ENCODE data around the gene GPHN.
A peak's percentile ranks its signal among the peaks of the same experiment; 100 is the strongest.

The GPHN gene

DNA sequence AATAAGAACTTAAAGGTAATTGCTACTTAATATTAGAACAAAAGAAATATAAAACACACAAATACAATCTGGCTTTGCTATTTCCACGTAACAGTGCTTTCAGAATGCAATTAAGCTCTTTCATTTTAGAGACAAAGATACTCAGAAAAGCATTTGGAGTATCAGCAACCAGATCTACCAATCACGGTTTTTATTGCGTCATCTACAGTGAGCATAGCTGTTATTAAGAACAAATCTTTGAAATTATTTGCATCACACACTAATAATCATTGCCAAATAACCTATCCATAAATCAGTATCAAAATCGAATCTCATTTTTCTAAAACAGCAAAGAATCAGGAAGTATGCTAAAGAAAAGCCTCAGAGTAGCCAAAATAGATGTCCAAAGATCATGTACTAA lies 654.4 kb downstream of the GPHN start:
- DNase-seq (ENCODE audit: low read depth in 2 of 2), result no peak

DNA sequence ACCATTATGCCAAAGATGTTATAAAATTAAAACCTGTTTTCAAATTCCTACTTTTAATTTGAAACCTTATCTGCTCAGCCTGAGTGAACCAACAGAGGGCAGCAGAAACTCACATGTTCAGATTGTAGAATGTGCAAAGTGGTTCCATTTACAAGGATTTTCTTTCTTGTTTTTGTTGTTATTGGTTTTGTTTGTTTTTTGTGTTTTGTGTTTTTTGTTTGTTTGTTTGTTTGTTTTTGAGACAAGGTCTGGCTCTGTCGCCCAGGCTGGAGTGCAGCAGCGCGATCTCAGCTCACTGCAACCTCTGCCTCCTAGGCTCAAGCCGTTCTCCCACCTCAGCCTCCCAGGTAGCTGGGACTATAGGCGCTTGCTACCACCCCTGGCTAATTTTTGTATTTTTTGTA lies 658.5 kb downstream of the GPHN start:
- peak; percentile 13 to 19 for DNase-seq (ENCODE audit: low read depth in 2 of 2)

DNA sequence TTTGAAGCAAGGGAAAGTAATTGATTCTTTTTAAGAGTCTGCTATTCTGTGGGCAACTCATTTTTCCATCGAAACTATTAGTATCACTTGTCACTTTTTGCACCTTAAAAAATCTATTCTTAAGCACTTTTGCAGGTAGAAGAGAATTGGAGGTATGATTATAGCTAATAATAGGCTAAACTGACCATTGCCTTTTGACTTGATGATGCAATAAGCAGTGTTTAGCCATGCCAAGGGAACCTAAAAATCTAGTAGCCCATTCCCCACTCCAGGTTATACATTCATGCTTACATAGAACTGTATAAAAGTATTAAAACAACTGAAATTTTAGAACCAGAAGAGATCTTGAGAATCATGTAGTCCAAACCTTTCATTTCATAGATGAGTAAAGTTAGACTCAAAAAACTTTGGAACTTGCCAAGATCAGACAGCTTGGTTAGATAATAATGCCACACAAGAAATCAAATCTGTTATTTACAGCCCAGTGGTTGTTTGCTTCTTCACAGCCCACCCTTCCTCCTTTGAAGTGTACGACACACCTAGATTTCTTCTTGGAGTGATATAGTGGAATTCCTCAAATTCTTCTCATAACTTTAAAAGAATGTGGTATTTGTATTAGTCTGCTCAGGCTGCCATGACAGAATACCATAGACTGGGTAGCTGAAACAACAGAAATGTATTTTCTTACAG lies 659.6 kb downstream of the GPHN start:
- DNase-seq (ENCODE audit: low read depth in 2 of 2), result no peak

DNA sequence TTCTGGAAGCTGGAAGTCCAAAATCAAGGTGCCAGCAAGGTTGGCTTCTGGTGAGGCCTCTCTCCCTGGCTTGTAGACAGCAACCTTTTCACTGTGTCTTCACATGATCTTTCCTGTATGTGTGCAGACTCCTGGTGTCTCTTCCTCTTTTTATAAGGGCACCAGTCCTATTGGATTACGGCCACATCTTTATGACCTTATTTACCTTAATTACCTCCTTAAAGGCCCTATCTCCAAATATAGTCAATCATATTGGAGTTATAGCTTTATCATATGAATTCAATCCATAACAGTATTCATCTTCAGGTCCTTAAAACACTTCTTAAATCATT lies 660.1 kb downstream of the GPHN start:
- no peak for DNase-seq (ENCODE audit: low read depth in 2 of 2)

GRCh38 chr14:67170660-67171059 lies 662.7 kb downstream of the GPHN start:
- DNase-seq (ENCODE audit: low read depth in 2 of 2), result no peak

- no peak for DNase-seq (ENCODE audit: low read depth in 2 of 2)
Measured at GRCh38 chr14:67172056-67172455, 664.1 kb downstream of the GPHN start.

- DNase-seq (ENCODE audit: low read depth in 2 of 2), result no peak
Measured at GRCh38 chr14:67172520-67172919, 664.6 kb downstream of the GPHN start.

- no peak for DNase-seq (ENCODE audit: low read depth in 2 of 2)
Measured at GRCh38 chr14:67173719-67174118, 665.8 kb downstream of the GPHN start.

- no peak for DNase-seq (ENCODE audit: low read depth in 2 of 2)
Measured at GRCh38 chr14:67186172-67186768, 678.3 kb downstream of the GPHN start.

GRCh38 chr14:67186789-67187584 lies 679.0 kb downstream of the GPHN start:
- no peak for DNase-seq (ENCODE audit: low read depth in 2 of 2)

GRCh38 chr14:67187826-67188225 lies 679.9 kb downstream of the GPHN start:
- no peak for DNase-seq (ENCODE audit: low read depth in 2 of 2)

DNA sequence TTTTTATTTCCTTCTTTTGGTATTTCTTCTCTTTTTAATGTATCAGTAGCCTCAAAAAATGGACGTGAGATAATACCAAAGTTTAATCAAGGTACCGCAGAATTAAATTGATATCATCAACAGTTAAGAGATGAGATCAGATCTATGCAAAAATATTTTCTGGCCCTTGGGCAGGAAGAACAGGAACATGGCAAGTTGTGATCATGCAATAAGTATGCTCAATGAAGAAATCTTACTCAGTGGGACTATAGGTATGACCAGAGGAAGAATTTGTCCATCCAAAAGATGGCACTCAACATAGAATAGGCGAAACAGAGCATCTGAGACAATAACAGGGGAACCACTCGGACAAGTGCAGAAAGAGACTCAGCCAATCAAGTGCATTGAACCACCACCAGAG lies 680.4 kb downstream of the GPHN start:
- DNase-seq (ENCODE audit: low read depth in 2 of 2), result no peak

DNA sequence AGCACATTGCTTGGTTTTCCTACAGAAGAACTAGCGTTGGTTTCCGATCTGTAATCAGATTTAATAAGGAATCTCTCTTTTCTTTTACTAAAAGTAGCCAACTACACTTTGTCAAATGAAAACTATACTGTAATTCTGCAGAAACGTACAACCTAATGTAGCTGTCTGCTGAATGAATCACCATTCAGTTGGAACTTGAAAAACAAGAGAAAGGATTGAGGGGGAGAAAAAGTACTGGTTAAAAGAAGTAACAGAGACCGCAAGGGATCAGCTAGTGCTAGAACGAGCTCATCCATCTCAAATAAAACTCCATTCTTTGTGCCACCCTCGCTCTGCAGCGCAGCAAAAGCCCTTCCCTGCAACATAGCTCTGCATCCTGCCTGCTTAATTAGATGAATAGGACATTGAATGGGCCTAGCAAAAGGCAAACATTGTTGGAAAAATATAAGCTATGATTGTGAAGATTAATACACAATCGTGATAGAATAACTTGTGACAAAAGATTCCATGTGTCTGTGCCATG lies 683.9 kb downstream of the GPHN start:
- no peak for DNase-seq (ENCODE audit: low read depth in 2 of 2)

- DNase-seq (ENCODE audit: low read depth in 2 of 2), result no peak
Measured at GRCh38 chr14:67192366-67192765, 684.4 kb downstream of the GPHN start.

GRCh38 chr14:67195279-67195678 lies 687.3 kb downstream of the GPHN start:
- no peak for DNase-seq (ENCODE audit: low read depth in 2 of 2)

DNA sequence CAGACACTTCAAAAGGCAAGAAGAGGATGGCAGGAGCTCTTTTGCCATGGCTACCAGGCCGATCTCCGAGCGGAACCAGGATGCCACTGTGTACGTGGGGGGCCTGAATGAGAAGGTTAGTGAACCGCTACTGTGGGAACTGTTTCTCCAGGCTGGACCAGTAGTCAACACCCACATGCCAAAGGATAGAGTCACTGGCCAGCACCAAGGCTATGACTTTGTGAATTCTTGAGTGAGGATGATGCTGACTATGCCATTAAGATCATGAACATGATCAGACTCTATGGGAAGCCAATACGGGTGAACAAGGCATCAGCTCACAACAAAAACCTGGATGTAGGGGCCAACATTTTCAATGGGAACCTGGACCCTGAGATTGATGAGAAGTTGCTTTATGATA lies 691.1 kb downstream of the GPHN start:
- DNase-seq (ENCODE audit: low read depth in 2 of 2), result no peak

GRCh38 chr14:67207810-67208209 lies 699.9 kb downstream of the GPHN start:
- no peak for DNase-seq (ENCODE audit: low read depth in 2 of 2)

DNA sequence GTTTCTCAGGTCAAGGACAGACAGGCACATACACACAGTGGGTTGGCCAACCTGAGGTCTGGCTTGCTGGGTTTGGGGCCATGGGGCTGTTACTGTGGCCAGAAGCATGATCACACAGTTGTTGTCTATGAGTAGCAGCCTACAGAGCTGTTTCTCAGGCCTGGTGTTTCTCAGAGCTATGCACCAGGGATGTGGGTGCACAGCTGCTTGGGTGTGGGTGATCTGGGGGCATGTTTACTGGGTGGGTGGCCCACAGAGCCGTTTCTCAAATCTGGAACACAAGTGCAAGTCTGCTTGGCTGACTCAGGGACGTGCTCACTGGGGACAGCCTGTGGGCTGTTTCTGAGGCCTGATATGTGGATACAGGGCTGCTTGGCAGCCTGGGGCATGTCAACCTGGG lies 710.2 kb downstream of the GPHN start:
- DNase-seq (ENCODE audit: low read depth in 2 of 2), result no peak

- DNase-seq (ENCODE audit: low read depth in 2 of 2), result no peak
Measured at GRCh38 chr14:67221248-67221981, 713.5 kb downstream of the GPHN start.

DNA sequence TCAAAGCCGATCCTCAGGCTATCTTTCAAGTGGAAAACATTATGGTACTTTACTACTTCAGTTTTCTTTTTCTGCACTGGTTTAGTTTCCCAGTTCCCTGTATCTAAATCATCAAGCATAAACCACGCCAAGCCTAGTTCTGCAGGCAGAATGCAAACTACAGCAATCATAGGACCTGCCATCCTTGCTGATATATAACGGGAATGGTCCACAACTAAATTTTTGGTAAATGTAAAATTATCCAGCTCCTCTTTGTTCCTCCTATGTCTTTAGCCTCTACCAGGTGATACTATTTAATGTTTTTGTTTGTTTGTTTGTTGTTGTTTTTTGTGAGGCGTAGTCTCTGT lies 714.0 kb downstream of the GPHN start:
- DNase-seq (ENCODE audit: low read depth in 2 of 2), result no peak

DNA sequence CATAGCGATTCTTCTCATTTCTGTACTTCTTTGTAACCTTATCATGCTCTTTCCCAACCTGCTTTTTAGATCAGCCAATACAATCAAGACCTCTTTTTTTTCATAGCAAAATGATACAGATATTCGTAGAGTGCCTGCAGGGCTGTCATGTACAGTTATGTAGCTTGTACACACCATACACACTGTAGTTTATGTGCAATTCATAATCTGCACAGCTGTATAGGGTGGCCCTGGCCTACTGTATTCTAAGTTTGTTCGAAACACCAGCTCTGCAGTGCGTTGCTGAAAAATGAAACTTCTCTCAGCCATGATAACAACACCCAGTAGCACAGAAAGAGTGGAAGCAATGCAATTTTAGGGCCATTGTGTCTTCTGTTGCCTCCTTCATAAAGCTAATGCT lies 717.6 kb downstream of the GPHN start:
- DNase-seq (ENCODE audit: low read depth in 2 of 2), result no peak

- DNase-seq (ENCODE audit: low read depth in 2 of 2), result no peak
Measured at GRCh38 chr14:67228325-67228984, 720.5 kb downstream of the GPHN start.

Measured in activated CD4-positive, alpha-beta T cell treated with anti-CD3 and anti-CD28 coated beads for 24 hours (primary cell).